Karpas-422 (cell line): ENCODE measurements around the gene LRIF1. TPM values are rescaled to one million over a fixed set of nuclear protein-coding genes. Genes with fewer than 3 reads are reported as not detected.
A peak's percentile ranks its signal among the peaks of the same experiment; 100 is the strongest.

Source experiments
- DNase-seq: peaks from one replicate; pipeline ENCODE4 v3.0.0-alpha.2; 2015
- H2AFZ ChIP-seq: fragments of 200-600 bp; sonication (generic); 2 replicates; pipeline ENCODE4 v1.6.1; 2014; ENCODE audit warnings: antibody characterized with exemption, low read length, mixed read lengths
- H3K27ac ChIP-seq: fragments of 200-600 bp; sonication (generic); 2 replicates; pipeline ENCODE4 v1.5.1; 2014; ENCODE audit warnings: mild to moderate bottlenecking, low read length, moderate library complexity
- H3K27me3 ChIP-seq: fragments of 200-600 bp; sonication (generic); 2 replicates; pipeline ENCODE4 v1.6.1; 2014; ENCODE audit warnings: low read length, mixed read lengths
- H3K36me3 ChIP-seq: fragments of 200-600 bp; sonication (generic); 2 replicates; pipeline ENCODE4 v1.6.1; 2014; ENCODE audit warnings: low read length, mixed read lengths; ENCODE audit not compliant: insufficient read depth
- H3K4me1 ChIP-seq: fragments of 200-600 bp; sonication (generic); 2 replicates; pipeline ENCODE4 v1.6.1; 2014; ENCODE audit warnings: mild to moderate bottlenecking, low read length, mixed read lengths
- H3K4me2 ChIP-seq: fragments of 200-600 bp; sonication (generic); 2 replicates; pipeline ENCODE4 v1.6.1; 2014; ENCODE audit warnings: low read length, low read depth, mild to moderate bottlenecking; ENCODE audit not compliant: poor library complexity, severe bottlenecking
- H3K4me3 ChIP-seq: fragments of 200-600 bp; sonication (generic); 2 replicates; pipeline ENCODE4 v1.5.1; 2014; ENCODE audit warnings: mild to moderate bottlenecking, antibody characterized with exemption, low read length, mixed read lengths
- H3K79me2 ChIP-seq: fragments of 200-600 bp; sonication (generic); 2 replicates; pipeline ENCODE4 v1.6.1; 2014; ENCODE audit warnings: mild to moderate bottlenecking, low read length, mixed read lengths
- H3K9ac ChIP-seq: fragments of 200-600 bp; sonication (generic); 2 replicates; pipeline ENCODE4 v1.6.0; 2014; ENCODE audit warnings: low read length
- H3K9me2 ChIP-seq: fragments of 200-600 bp; sonication (generic), shearing (Covaris generic); replicated peaks from 2 replicates; pipeline ENCODE4 v1.6.0; 2014; ENCODE audit warnings: mild to moderate bottlenecking, low read length, moderate library complexity; ENCODE audit not compliant: insufficient read depth
- H3K9me3 ChIP-seq: fragments of 300-700, 200-600 bp; sonication (generic); 2 replicates; pipeline ENCODE4 v1.6.1; 2014; ENCODE audit warnings: low read length, mixed read lengths
- H4K20me1 ChIP-seq: fragments of 200-600 bp; sonication (generic); 2 replicates; pipeline ENCODE4 v1.6.1; 2014; ENCODE audit warnings: mild to moderate bottlenecking, antibody characterized with exemption, low read length, low read depth; ENCODE audit not compliant: insufficient read depth
- total RNA-seq: library from RNA; depleted of rRNA; stranded (reverse); fragments of >200 nt; shearing (Covaris generic); gene quantifications from 2 replicates; pipeline ENCODE4 v1.2.3, GENCODE V29; 2014; ENCODE audit warnings: low replicate concordance

The LRIF1 gene
- total RNA-seq, 1 experiment from 2014 or later = 59.3 TPM

DNA sequence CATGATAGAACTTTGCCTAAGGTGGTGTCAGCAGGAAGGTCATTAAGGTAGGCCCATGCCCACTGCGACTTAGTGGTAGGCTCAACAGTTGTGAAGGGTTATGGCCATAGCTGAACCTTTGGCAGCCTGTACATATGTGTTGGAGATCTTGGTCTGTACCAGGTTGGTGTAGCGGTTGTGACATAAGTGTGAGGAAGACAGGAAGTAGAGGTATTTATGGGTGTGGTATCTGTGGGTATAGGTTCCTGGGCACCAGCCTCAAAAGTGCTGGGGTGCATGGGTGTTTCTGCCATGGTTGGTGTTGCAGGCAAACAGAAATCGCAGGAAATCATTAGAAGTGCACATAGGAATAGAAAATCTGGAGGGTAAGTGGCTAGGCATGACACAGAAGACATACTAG, 18.6 kb upstream of the LRIF1 start:
- Histone ChIP-seq H3K27me3 (no peaks in the 10 kb centered on the region), H3K4me1 (peaks cover 5% of the 10 kb centered on the region; the same call in 1 of the 2 replicates)

GRCh38 chr1:110979154-110979553, 15.4 kb upstream of the LRIF1 start:
- Histone ChIP-seq H3K4me1 (peaks cover 5% of the 10 kb centered on the region; the same call in 1 of the 2 replicates), H3K4me2 (no peak overlapping the region), H3K79me2 (no peaks in the 10 kb centered on the region), H3K27me3 (no peaks in the 10 kb centered on the region), H3K4me3 (no peak overlapping the region), H3K36me3 (no peaks in the 10 kb centered on the region), H3K27ac (no peak overlapping the region), H4K20me1 (no peaks in the 10 kb centered on the region), H3K9me2 (no peaks in the 10 kb centered on the region), H3K9me3 (peaks cover 5% of the 10 kb centered on the region; the same call in 1 of the 2 replicates), H2AFZ (no peak overlapping the region), H3K9ac (no peak overlapping the region)
- DNase-seq = no peak

More for the DNA sequence above, 18.6 kb upstream of the LRIF1 start:
- no peak for DNase-seq
- Histone ChIP-seq H3K9me2 (no peaks in the 10 kb centered on the region), H3K27ac (no peak overlapping the region), H3K9me3 (peaks cover 5% of the 10 kb centered on the region; the same call in 1 of the 2 replicates), H3K36me3 (no peaks in the 10 kb centered on the region), H3K9ac (no peak overlapping the region), H2AFZ (no peak overlapping the region), H3K4me2 (no peak overlapping the region), H4K20me1 (no peaks in the 10 kb centered on the region), H3K4me3 (no peak overlapping the region), H3K79me2 (no peaks in the 10 kb centered on the region)

GRCh38 chr1:110976089-110976488, 12.4 kb upstream of the LRIF1 start:
- Histone ChIP-seq H3K9ac (no peak overlapping the region), H2AFZ (no peak overlapping the region), H3K36me3 (no peaks in the 10 kb centered on the region), H3K9me2 (no peaks in the 10 kb centered on the region), H3K27me3 (no peaks in the 10 kb centered on the region), H3K9me3 (peaks cover 5% of the 10 kb centered on the region; the same call in 1 of the 2 replicates), H3K4me1 (no peaks in the 10 kb centered on the region), H4K20me1 (no peaks in the 10 kb centered on the region), H3K79me2 (no peaks in the 10 kb centered on the region), H3K27ac (no peak overlapping the region), H3K4me3 (no peak overlapping the region), H3K4me2 (no peak overlapping the region)
- DNase-seq = no peak

DNA sequence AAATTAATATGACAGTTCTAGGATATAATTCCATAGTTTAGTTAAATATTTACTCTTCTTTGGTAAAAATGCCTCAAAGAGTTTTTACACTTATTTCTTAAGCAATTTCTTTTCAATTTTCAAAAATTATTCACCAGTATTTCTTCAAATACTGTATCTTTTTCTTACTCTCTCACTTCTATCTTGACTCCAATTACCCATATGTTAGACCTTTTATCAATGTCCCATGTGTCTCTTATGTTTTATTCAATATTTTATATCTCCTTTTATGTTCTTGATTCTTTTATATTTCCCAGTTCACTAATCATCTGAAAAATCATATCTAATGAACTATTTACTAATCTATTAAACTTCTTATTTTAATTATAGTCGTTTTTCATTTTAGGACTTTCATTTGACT, 11.5 kb upstream of the LRIF1 start:
- no peak overlapping the region for H3K4me2 ChIP-seq
- H3K9ac ChIP-seq = no peak overlapping the region
- no peaks in the 10 kb centered on the region for H3K36me3 ChIP-seq
- H3K27me3 ChIP-seq = no peaks in the 10 kb centered on the region
- DNase-seq = no peak
- H4K20me1 ChIP-seq = no peaks in the 10 kb centered on the region
- H3K27ac ChIP-seq = no peak overlapping the region
- no peaks in the 10 kb centered on the region for H3K4me1 ChIP-seq
- no peak overlapping the region for H3K4me3 ChIP-seq
- no peaks in the 10 kb centered on the region for H3K9me2 ChIP-seq
- H2AFZ ChIP-seq = no peak overlapping the region
- 0 out of 2 replicates have a peak, but pooled peaks cover 2% of the 10 kb centered on the region for H3K9me3 ChIP-seq
- no peaks in the 10 kb centered on the region for H3K79me2 ChIP-seq

DNA sequence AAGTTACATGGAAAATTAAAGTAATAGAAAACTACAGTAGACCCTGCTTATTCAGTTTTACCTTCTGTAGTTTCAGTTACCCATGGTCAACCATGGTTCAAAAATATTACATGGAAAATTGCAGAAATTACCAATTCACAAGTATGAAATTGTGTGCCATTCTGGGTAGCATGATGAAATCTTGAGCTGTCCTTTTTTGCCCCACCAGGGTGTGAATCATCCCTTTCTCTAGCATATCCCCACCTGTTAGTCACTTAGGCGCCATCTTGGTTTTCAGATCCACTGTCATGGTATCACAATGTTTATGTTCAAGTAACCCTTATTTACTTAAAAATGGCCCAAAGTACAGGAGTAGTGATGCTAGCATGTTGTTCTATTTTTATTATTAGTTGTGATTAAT, 3.5 kb upstream of the LRIF1 start:
- peaks cover 10% of the 10 kb centered on the region for H3K79me2 ChIP-seq
- H3K4me2 ChIP-seq = no peak overlapping the region
- no peaks in the 10 kb centered on the region for H4K20me1 ChIP-seq
- H3K27ac ChIP-seq = no peak overlapping the region
- no peak overlapping the region for H3K9ac ChIP-seq
- no peak overlapping the region for H2AFZ ChIP-seq
- 0 out of 2 replicates have a peak, but pooled peaks cover 2% of the 10 kb centered on the region for H3K36me3 ChIP-seq
- no peaks in the 10 kb centered on the region for H3K9me2 ChIP-seq
- peaks cover 19% of the 10 kb centered on the region for H3K4me1 ChIP-seq
- peaks cover 7% of the 10 kb centered on the region for H3K9me3 ChIP-seq
- no peaks in the 10 kb centered on the region for H3K27me3 ChIP-seq
- no peak for DNase-seq
- no peak overlapping the region for H3K4me3 ChIP-seq

- Histone ChIP-seq H3K9ac (peak overlapping the region; percentile 57), H3K9me2 (no peaks in the 10 kb centered on the region), H3K27ac (peak overlapping the region; percentile 70), H4K20me1 (no peaks in the 10 kb centered on the region), H3K27me3 (no peaks in the 10 kb centered on the region), H3K79me2 (peaks cover 38% of the 10 kb centered on the region), H3K4me2 (peak overlapping the region; percentile 63), H3K4me1 (peaks cover 34% of the 10 kb centered on the region), H3K9me3 (peaks cover 7% of the 10 kb centered on the region), H2AFZ (peak overlapping the region; percentile 74), H3K36me3 (peaks cover 21% of the 10 kb centered on the region; the same call in 1 of the 2 replicates), H3K4me3 (peak overlapping the region; percentile 65)
- DNase-seq = no peak
These were observed 757 bp upstream of the LRIF1 start for GRCh38 chr1:110964455-110964903.

GRCh38 chr1:110962892-110963690, 631 bp downstream of the LRIF1 start:
- Histone ChIP-seq H3K9ac (peak overlapping the region; percentile 96), H3K27me3 (no peaks in the 10 kb centered on the region), H3K4me3 (peak overlapping the region; percentile 93), H3K36me3 (peaks cover 29% of the 10 kb centered on the region; the same call in 1 of the 2 replicates), H3K27ac (peak overlapping the region; percentile 95), H3K4me2 (peak overlapping the region; percentile 97), H3K4me1 (peaks cover 34% of the 10 kb centered on the region), H3K79me2 (peaks cover 52% of the 10 kb centered on the region), H2AFZ (peak overlapping the region; percentile 49; the same call in 1 of the 2 replicates), H4K20me1 (no peaks in the 10 kb centered on the region), H3K9me2 (no peaks in the 10 kb centered on the region), H3K9me3 (peaks cover 7% of the 10 kb centered on the region)
- peak; percentile 90 for DNase-seq

DNA sequence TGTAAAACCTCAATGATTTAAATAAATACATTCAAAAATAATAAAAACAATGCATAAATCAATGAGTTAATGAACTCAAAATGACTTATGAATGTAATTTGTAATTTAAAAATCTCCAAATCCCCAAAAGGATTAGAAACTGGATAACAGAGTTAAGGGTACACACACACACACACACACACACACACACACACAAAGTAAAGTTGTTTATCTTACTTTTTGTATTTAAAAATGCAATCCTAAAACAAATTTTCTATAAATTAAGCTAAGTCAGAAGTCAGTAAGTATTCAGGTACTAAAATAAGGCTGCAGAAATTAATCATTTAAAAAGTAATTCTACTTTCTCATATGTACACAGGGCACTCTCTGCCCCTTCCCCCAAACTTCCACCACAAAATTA, 1.8 kb downstream of the LRIF1 start:
- Histone ChIP-seq H3K9ac (no peak overlapping the region), H3K27me3 (no peaks in the 10 kb centered on the region), H3K36me3 (peaks cover 29% of the 10 kb centered on the region), H2AFZ (no peak overlapping the region), H3K4me1 (peaks cover 34% of the 10 kb centered on the region), H3K27ac (no peak overlapping the region), H3K4me3 (peak overlapping the region; percentile 93), H3K79me2 (peaks cover 61% of the 10 kb centered on the region), H4K20me1 (no peaks in the 10 kb centered on the region), H3K4me2 (peak overlapping the region; percentile 97), H3K9me2 (no peaks in the 10 kb centered on the region), H3K9me3 (peaks cover 7% of the 10 kb centered on the region)
- DNase-seq = no peak
